Neural crest cell (in vitro differentiated cells): Measurements from ENCODE around the gene ZNF362. TPM values are rescaled to one million over a fixed set of nuclear protein-coding genes. Genes with fewer than 3 reads are reported as not detected.

Source experiments
- DNase-seq: peaks from one replicate; pipeline ENCODE4 v3.0.0; 2021; ENCODE audit warnings: low read depth, mixed read lengths, low spot score
- H3K27ac Mint-ChIP-seq: one replicate; pipeline ENCODE4 v1.8.0; 2021; ENCODE audit warnings: mild to moderate bottlenecking, mixed read lengths; ENCODE audit not compliant: unreplicated experiment
- H3K27me3 Mint-ChIP-seq: 2 replicates; pipeline ENCODE4 v1.8.0; 2021; ENCODE audit warnings: low read depth, mild to moderate bottlenecking, mixed read lengths
- H3K36me3 Mint-ChIP-seq: 2 replicates; pipeline ENCODE4 v1.8.0; 2021; ENCODE audit warnings: low read depth, mild to moderate bottlenecking, mixed read lengths
- H3K4me1 Mint-ChIP-seq: 2 replicates; pipeline ENCODE4 v1.8.0; 2021; ENCODE audit warnings: mixed read lengths
- H3K4me3 Mint-ChIP-seq: one replicate; pipeline ENCODE4 v1.8.0; 2021; ENCODE audit warnings: mild to moderate bottlenecking, mixed read lengths
- H3K9me3 Mint-ChIP-seq: 2 replicates; pipeline ENCODE4 v1.8.0; 2021; ENCODE audit warnings: mixed read lengths
- CTCF ChIP-seq: fragments of 200-600 bp; sonication (generic); conservative IDR thresholded peaks from 2 replicates; pipeline ENCODE4 v1.5.0; 2021; ENCODE audit warnings: antibody characterized with exemption, mild to moderate bottlenecking
- total RNA-seq: library from RNA; stranded (reverse); gene quantifications from 2 replicates; pipeline ENCODE4 v1.2.1, GENCODE V29; 2021

ZNF362 gene
- total RNA-seq, 1 donor from 2014 or later: 56.3 TPM

- H3K9me3 Mint-ChIP-seq: peaks cover 2% of the 10 kb centered on the region
- no peak for TF ChIP-seq CTCF
- H3K27ac Mint-ChIP-seq: no peak overlapping the region
- H3K36me3 Mint-ChIP-seq: peaks cover 11% of the 10 kb centered on the region
- H3K4me1 Mint-ChIP-seq: peaks cover 7% of the 10 kb centered on the region
- peaks cover 4% of the 10 kb centered on the region for H3K27me3 Mint-ChIP-seq
- no peak overlapping the region for H3K4me3 Mint-ChIP-seq
- no peak for DNase-seq
Measured at GRCh38 chr1:33312413-33312749, 56.1 kb downstream of the ZNF362 start.

- Mint-ChIP-seq H3K27ac (no peak overlapping the region), H3K9me3 (peaks cover 2% of the 10 kb centered on the region), H3K36me3 (peaks cover 8% of the 10 kb centered on the region), H3K4me3 (no peak overlapping the region), H3K27me3 (peaks cover 11% of the 10 kb centered on the region), H3K4me1 (peaks cover 23% of the 10 kb centered on the region)
- no peak for DNase-seq
- no peak for TF ChIP-seq CTCF
Measured at GRCh38 chr1:33314416-33314815, 58.1 kb downstream of the ZNF362 start.

GRCh38 chr1:33316601-33317000, 60.3 kb downstream of the ZNF362 start:
- H3K4me3 Mint-ChIP-seq: no peak overlapping the region
- no peak for TF ChIP-seq CTCF
- H3K27ac Mint-ChIP-seq: no peak overlapping the region
- peaks cover under 1% of the 10 kb centered on the region for H3K36me3 Mint-ChIP-seq
- peaks cover 23% of the 10 kb centered on the region for H3K4me1 Mint-ChIP-seq
- peaks cover 6% of the 10 kb centered on the region for H3K27me3 Mint-ChIP-seq
- no peaks in the 10 kb centered on the region for H3K9me3 Mint-ChIP-seq
- DNase-seq: no peak

- Mint-ChIP-seq H3K9me3 (no peaks in the 10 kb centered on the region), H3K27me3 (peaks cover 6% of the 10 kb centered on the region), H3K4me3 (no peak overlapping the region), H3K36me3 (no peaks in the 10 kb centered on the region), H3K27ac (no peak overlapping the region), H3K4me1 (peaks cover 23% of the 10 kb centered on the region)
- TF ChIP-seq CTCF: no peak
- DNase-seq: no peak
Measured at GRCh38 chr1:33317354-33317753, 61.1 kb downstream of the ZNF362 start.

- no peak for TF ChIP-seq CTCF
- Mint-ChIP-seq H3K36me3 (no peaks in the 10 kb centered on the region), H3K4me1 (peaks cover 23% of the 10 kb centered on the region), H3K27ac (peak overlapping the region; percentile 16), H3K9me3 (no peaks in the 10 kb centered on the region), H3K27me3 (peaks cover 6% of the 10 kb centered on the region), H3K4me3 (no peak overlapping the region)
- DNase-seq: no peak
Measured at GRCh38 chr1:33317946-33318345, 61.7 kb downstream of the ZNF362 start.
